GM21447 (cell line): ENCODE data around the gene PTPRD.
A peak's percentile ranks its signal among the peaks of the same experiment; 100 is the strongest.

Source experiments
- ATAC-seq: cut with Tn5 transposase; IDR thresholded peaks from one replicate; pipeline ENCODE4 v1.9.1; 2021; ENCODE audit not compliant: unreplicated experiment

The PTPRD gene

GRCh38 chr9:9914174-9914573, 698.6 kb downstream of the PTPRD start:
- ATAC-seq: no peak

- ATAC-seq: no peak
These were observed 699.4 kb downstream of the PTPRD start for GRCh38 chr9:9913276-9913832.

GRCh38 chr9:9912459-9912858, 700.3 kb downstream of the PTPRD start:
- no peak for ATAC-seq

- no peak for ATAC-seq
These were observed 707.1 kb downstream of the PTPRD start for GRCh38 chr9:9905736-9906135.

- no peak for ATAC-seq
These were observed 708.8 kb downstream of the PTPRD start for GRCh38 chr9:9904041-9904440.

- no peak for ATAC-seq
These were observed 711.2 kb downstream of the PTPRD start for GRCh38 chr9:9901624-9902023.

- ATAC-seq: no peak
These were observed 719.0 kb downstream of the PTPRD start for GRCh38 chr9:9893837-9894236.

GRCh38 chr9:9892217-9892616, 720.6 kb downstream of the PTPRD start:
- ATAC-seq: peak; percentile 51

- no peak for ATAC-seq
These were observed 731.1 kb downstream of the PTPRD start for GRCh38 chr9:9881692-9882091.

- ATAC-seq: no peak
These were observed 738.5 kb downstream of the PTPRD start for GRCh38 chr9:9874270-9874669.

- ATAC-seq: no peak
These were observed 750.5 kb downstream of the PTPRD start for GRCh38 chr9:9862235-9862810.

GRCh38 chr9:9855177-9856078, 757.4 kb downstream of the PTPRD start:
- no peak for ATAC-seq

GRCh38 chr9:9847750-9848149, 765.1 kb downstream of the PTPRD start:
- ATAC-seq: no peak

- peak; percentile 95 for ATAC-seq
These were observed 766.2 kb downstream of the PTPRD start for GRCh38 chr9:9846557-9846956.

GRCh38 chr9:9820436-9820835, 792.4 kb downstream of the PTPRD start:
- ATAC-seq: no peak

GRCh38 chr9:9819886-9820285, 792.9 kb downstream of the PTPRD start:
- ATAC-seq: no peak

GRCh38 chr9:9817176-9817575, 795.6 kb downstream of the PTPRD start:
- no peak for ATAC-seq

- ATAC-seq: no peak
These were observed 808.7 kb downstream of the PTPRD start for GRCh38 chr9:9804109-9804508.

GRCh38 chr9:9799287-9799686, 813.5 kb downstream of the PTPRD start:
- ATAC-seq: no peak

- ATAC-seq: peak; percentile 62
These were observed 820.5 kb downstream of the PTPRD start for GRCh38 chr9:9792144-9792857.

GRCh38 chr9:9791611-9792010, 821.2 kb downstream of the PTPRD start:
- no peak for ATAC-seq
